Measurements from ENCODE around the gene RPS6KA2. TPM values are rescaled to one million over a fixed set of nuclear protein-coding genes. Genes with fewer than 3 reads are reported as not detected.

RPS6KA2 gene
- total RNA-seq, 1 experiment from 2014 or later: 12.3 TPM

DNA sequence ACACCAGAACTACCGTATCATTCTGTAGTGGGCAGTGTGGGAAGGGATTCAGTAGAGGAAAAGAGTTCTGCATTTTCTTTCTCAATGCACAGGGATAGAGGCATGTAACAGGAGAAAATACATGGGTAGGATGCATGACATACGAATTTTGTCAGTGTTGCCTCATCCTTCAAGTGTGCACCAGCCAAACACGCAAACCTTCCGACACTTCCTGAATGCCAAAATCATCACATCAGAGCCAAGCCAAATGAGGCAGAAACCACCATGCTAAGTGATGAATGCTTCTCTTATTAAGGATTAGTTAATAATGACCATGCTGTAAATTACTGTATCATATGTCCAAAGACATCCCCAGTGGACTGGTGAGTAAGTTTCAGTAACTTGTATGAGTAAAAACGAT lies 67.8 kb downstream of the RPS6KA2 start:
- Mint-ChIP-seq H3K27me3 (ENCODE audit: low read depth) (no peaks in the 10 kb centered on the region), H3K27ac (no peak overlapping the region), H3K4me1 (peaks cover 25 to 33% of the 10 kb centered on the region in 2 experiments), H3K9me3 (no peaks in the 10 kb centered on the region; a peak in 1 of 5 replicates), H3K36me3 (ENCODE audit: insufficient read depth in 1 of 3, low read depth in 3 of 3) (no peaks in the 10 kb centered on the region; a peak in 1 of 7 replicates), H3K4me3 (no peak overlapping the region)
- no peak overlapping the region for H2BK12ac ChIP-seq (ENCODE audit: insufficient read length, low read depth, low read length)
- H2AK5ac ChIP-seq (ENCODE audit: insufficient read length, low read length): no peak overlapping the region
- no CpG with 5 or more reads among the region's 5 CpGs for WGBS (ENCODE audit: extremely low coverage, insufficient read length, low lambda C conversion rate)
- no peak overlapping the region for H3K18ac ChIP-seq (ENCODE audit: insufficient read length, low read depth, low read length)
- no peak for DNase-seq
- no peak overlapping the region for H3K27ac ChIP-seq (ENCODE audit: insufficient read length, low read depth, low read length)
- H3K23ac ChIP-seq (ENCODE audit: insufficient read length, low read depth, low read length): no peak overlapping the region
- H3K9me3 ChIP-seq (ENCODE audit: control insufficient read depth, low read depth, low read length): no peaks in the 10 kb centered on the region
- no peak overlapping the region for H3K4me2 ChIP-seq (ENCODE audit: insufficient read depth, insufficient read length, low read length)
- no peaks in the 10 kb centered on the region for H3K27me3 ChIP-seq (ENCODE audit: insufficient read depth, low read length)
- peaks cover 4% of the 10 kb centered on the region; the same call in 1 of the 2 replicates for H3K79me2 ChIP-seq (ENCODE audit: insufficient read depth, low read length)
- H2AFZ ChIP-seq (ENCODE audit: low read length): no peak overlapping the region
- H3T11ph ChIP-seq (ENCODE audit: low read length): no peak overlapping the region
- H3K23me2 ChIP-seq (ENCODE audit: insufficient read length, low read depth, low read length, poor library complexity, severe bottlenecking): no peaks in the 10 kb centered on the region
- H2BK120ac ChIP-seq (ENCODE audit: low read depth, low read length, poor library complexity, severe bottlenecking): no peak overlapping the region
- no peak overlapping the region for H3K9ac ChIP-seq (ENCODE audit: extremely low read depth, insufficient read length, low read length)
- no peak overlapping the region for H2BK5ac ChIP-seq (ENCODE audit: insufficient read length, low read length)
- H3K4ac ChIP-seq (ENCODE audit: low read depth, low read length): no peak overlapping the region
- no peak overlapping the region for H4K5ac ChIP-seq (ENCODE audit: insufficient read length, low read depth, low read length)
- no peak overlapping the region for H4K91ac ChIP-seq (ENCODE audit: insufficient read length, low read depth, low read length)
- no peak overlapping the region for H4K8ac ChIP-seq (replicated peaks; ENCODE audit: insufficient read length, low read depth, low read length)
- H3K14ac ChIP-seq (ENCODE audit: insufficient read depth, low read length): no peak overlapping the region
- no peak for TF ChIP-seq CTCF (conservative IDR thresholded peaks at IDR 0.05)
- H3K79me1 ChIP-seq (ENCODE audit: insufficient read depth, low read depth, low read length, poor library complexity, severe bottlenecking): no peaks in the 10 kb centered on the region
- H3K4me1 ChIP-seq (ENCODE audit: insufficient read depth, low read length): peaks cover 9% of the 10 kb centered on the region; the same call in 1 of the 2 replicates
- H4K20me1 ChIP-seq (ENCODE audit: control insufficient read depth, insufficient read depth, insufficient read length): no peaks in the 10 kb centered on the region
- no peak overlapping the region for H2BK20ac ChIP-seq (ENCODE audit: low read depth, low read length, poor library complexity, severe bottlenecking)
- no peak overlapping the region for H3K56ac ChIP-seq (ENCODE audit: insufficient read length, low read depth, low read length)
- no peak overlapping the region for H2BK15ac ChIP-seq (ENCODE audit: low read depth, low read length)
